Middle frontal gyrus (tissue), 1 donor: ENCODE data around the gene INTS14.
A peak's percentile ranks its signal among the peaks of the same experiment; 100 is the strongest.
"Not testable (repeated sequence)": the region's sequence is repeated elsewhere in the genome, so short reads cannot be mapped to it uniquely, and the experiment has no call there.

ENCODE experiments used
- DNase-seq: peaks from one replicate; pipeline ENCODE4 v3.0.0-alpha.2; 2015; ENCODE audit warnings: low spot score; ENCODE audit errors: extremely low spot score

Gene INTS14

DNA sequence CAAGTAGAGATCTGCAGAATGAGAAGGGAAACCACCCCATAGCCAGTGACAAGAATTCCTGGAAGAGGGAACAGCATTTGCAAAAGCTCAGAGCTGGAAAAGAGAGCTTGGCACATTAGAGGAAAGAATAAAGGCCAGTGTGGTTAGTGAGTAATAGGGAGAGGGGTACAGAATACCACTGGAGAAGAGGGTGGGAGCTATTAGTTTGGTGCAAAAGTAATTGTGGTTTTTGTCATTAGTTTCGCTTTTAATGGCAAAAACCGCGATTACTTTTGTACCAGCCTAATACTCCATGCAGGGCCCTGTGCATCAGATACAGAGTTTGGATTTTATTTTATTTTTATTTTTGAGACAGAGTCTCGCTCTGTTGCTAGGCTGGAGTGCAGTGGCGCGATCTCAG, 20.6 kb upstream of the INTS14 start:
- no peak for DNase-seq

- no peak for DNase-seq
Measured at GRCh38 chr15:65630760-65631159, 19.8 kb upstream of the INTS14 start.

- no peak for DNase-seq
Measured at GRCh38 chr15:65629548-65629947, 18.6 kb upstream of the INTS14 start.

DNA sequence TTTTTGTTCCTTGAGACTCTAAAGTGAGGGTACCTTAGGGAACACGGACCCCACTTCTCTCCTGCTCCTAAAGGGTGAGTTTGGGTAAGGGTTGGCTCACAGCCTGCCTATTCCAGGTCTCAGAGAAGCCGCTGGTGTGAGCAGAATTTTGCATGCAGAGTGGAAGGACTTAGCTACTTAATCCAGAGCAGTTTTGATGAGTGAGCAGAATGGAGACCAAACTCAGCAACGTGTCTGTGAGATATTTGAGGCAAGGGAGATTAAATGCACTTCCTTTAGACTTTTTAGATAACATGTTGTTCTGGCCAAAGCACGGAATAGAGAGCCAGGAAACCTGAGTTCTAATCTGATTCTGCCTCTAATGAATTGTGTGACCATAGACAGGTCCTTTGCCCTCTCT, 15.9 kb upstream of the INTS14 start:
- no peak for DNase-seq

DNA sequence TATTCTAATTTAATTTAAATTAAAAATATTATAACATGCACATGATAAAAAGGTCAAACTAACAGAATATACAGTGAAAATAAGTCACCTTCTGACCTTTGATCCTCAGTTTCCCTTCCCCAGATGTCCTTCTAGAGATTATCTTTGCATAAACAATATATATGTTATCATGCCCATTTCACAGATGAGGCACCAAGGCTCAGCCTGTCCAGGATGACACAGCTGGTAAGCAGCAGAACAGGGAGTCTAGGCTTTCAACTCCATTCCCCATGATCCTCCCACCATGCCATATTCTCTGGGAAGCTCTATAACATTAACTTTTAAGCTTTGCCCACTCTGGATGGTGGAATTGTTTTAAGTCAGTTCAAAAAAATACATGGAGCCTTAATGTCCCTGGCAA, 12.2 kb upstream of the INTS14 start:
- DNase-seq, result no peak

DNA sequence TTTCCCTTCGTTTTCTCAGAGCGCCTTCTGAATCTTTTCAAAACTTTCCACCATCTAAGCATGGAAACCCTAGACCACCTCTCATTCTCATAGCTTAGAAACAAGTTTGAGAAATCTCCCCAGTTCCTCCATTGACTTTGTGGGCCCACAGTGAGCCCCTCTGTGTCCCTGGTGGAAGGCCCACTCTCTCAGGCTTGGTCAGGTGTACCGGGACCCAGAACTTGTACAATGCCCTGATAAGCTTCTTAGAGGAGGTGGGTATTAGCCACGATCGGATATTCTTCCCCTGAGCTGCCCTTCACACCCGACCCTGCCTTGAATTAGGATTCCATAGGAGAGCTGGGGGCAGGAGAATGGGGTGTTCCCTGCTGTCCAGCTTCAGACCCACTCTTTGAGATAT, 10.7 kb upstream of the INTS14 start, which contains the start of gene SLC24A1:
TSS of gene SLC24A1 (plus strand) at position 301 of the 400 bp plus-strand sequence. CDS start 2,143 bp downstream, outside the sequence.
- DNase-seq, result no peak

- no peak for DNase-seq
Measured at GRCh38 chr15:65620833-65621232, 9.9 kb upstream of the INTS14 start.

GRCh38 chr15:65619626-65620290, 8.8 kb upstream of the INTS14 start:
- no peak for DNase-seq

DNA sequence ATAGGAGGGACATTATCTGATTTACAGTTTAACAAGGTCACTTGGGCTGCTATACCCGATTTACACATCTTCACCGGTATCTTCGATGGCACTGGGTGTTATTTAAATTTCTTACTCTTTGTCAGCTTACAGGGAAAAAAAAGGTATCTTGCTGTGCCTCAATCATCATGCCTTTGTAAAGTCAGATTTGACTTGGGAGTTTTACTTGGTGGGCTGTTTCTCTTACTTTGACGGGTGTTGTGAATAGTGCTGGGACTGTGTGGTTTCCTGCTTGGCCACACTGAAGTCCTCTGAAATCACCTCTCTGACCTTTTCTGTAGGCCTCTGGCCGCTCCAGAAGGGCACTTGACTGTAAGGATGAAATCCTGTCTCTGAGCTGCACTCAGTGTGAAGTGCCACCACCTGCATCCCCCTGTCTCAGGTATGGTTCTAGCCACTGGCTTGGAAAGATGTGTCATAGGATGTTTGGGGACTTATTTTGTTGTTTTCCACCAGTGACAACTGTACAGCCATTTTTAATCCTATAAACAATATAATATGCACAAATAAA, 7.7 kb upstream of the INTS14 start:
- DNase-seq, result no peak

GRCh38 chr15:65615887-65616286, 5.0 kb upstream of the INTS14 start:
- DNase-seq, result not testable (repeated sequence)

GRCh38 chr15:65612949-65613744, 2.2 kb upstream of the INTS14 start:
- no peak for DNase-seq

- no peak for DNase-seq
Measured at GRCh38 chr15:65612616-65612946, 1.6 kb upstream of the INTS14 start.

DNA sequence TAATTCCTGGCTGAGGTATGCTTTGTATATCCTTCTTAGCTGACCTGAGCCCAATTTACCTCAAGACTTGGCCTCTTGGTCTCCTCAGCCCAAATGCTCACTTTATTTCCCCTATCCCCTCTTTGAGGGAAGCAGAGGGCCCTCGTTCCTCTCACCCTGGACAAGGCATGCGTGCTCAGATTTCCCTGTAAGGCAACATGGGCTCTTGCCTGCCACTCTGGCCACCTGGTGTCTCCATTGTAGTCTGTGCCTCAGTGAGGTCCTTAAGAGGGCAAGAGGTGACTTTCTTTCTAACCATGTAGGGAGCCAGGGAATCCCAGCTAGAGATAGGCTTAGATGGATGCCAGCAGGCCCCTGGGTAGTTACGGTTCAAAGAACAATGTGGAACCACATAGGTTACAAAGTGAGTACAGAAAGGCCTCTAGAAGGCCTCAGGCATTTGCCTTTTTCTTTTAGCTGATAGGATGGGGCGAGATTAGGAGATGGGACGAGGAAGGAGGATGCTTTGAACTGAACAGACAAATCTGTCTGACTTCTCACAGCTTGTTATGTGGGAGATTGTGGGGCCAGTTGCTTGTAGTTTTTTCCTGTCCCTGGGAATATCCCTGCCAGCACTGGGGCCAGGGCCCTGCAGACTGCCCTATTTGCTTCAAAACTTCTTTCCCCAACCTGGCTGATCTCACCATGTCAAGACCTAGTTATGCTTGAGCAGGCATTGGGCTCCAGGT, 1.1 kb upstream of the INTS14 start:
- DNase-seq, result no peak

DNA sequence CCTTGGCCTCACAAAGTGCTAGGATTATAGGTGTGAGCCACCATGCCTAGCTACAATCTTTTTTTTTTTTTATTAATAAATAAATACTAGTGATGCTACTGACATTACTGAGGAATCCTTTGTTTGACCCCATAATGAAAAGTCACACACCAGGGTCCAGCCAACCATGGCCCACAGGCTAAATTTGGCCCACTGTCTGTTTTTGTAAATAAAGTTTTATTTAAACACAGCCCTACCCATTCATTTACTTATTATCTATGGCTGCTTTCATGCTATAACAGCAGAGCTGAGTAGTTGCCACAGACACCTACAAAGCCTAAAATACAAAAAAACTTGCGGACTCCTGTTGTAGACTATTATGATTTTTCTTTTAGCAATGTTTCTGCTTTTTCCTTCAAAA, 7.4 kb downstream of the INTS14 start:
- DNase-seq, result no peak

DNA sequence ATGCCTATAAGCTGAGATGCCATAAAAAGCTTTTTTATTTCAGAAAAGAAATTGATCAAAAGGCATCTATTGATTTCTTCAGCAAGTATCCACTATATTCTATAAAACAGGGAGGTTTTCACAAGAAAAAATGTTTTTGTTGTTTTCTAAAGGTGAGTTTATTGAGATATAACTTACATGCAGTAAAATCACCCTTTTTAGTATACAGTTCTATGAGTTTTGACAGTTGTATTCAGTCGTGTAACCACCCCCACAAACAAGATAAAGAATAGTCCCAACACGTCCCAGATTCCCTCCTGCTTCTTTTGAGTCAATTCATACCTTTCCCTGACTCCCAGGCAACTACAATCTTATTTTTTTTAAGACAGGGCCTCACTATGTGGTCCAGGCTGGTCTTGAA, 7.8 kb downstream of the INTS14 start:
- no peak for DNase-seq

GRCh38 chr15:65599677-65600076, 11.3 kb downstream of the INTS14 start:
- no peak for DNase-seq

- DNase-seq, result no peak
Measured at GRCh38 chr15:65598468-65598867, 12.5 kb downstream of the INTS14 start.

GRCh38 chr15:65595960-65596359, 15.0 kb downstream of the INTS14 start:
- DNase-seq, result peak; percentile 36

DNA sequence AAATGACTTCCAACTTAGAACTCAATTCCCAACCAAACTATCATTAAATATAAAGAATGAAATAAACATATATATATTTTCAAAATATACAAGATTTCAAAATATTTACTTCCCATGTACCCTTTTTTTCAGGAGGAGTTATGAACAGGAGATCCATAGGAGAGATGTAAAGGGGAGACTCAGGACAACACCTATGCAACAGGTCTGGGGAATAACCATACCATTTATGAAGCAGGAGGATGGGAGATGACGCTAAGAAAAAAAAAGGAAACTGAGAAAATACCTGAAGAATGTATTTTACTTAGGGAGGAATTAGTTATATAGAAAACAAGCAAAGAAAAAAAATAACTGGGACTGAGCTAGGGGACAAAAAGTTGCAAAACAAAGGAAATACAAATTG, 23.8 kb downstream of the INTS14 start:
- DNase-seq, result no peak

GRCh38 chr15:65584241-65584640, 26.7 kb downstream of the INTS14 start:
- no peak for DNase-seq

DNA sequence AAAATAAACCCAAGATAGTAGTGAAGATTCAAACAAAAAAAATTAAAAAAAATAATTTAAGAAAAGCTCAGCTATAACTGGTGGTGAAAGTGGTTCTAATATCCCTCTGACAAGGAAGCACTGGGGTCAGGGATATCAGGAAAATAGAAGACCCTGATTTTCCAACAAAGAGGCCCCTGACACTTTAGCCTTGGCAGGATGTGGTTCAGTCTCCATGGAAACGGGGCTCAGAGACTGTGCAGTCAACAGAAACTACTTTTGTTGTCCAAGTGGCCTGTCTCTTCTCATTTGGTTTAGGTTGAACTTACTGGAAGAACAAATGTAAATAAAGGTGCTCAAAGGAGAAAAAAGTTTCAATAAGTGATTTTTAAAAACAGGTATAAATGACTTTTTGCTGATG, 27.2 kb downstream of the INTS14 start:
- DNase-seq, result no peak

DNA sequence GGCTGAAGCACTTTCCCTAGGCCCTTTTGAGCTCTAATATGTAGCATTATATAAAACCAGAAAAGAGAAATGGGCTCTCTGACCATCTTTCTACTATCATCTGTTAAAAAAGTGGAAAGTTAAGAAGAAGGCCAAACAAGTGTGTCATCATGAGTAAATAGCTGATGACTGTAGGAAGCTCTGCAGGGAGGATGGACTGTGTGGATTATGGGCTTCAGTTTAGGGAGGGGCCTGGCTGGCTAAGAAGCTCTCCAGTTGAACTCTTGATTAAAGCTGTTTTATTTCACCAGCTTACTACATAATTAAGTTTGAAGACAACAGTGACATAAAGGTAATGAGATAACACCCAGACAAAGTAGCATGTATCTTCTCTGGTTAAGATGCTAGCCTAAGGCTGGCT, 30.6 kb downstream of the INTS14 start:
- no peak for DNase-seq
